GM12878 (cell line): ENCODE results near the gene MCM3AP. TPM values are rescaled to one million over a fixed set of nuclear protein-coding genes. Genes with fewer than 3 reads are reported as not detected.

Experiments used
- CBX5 ChIP-seq: sonication (generic); IDR thresholded peaks from 2 replicates; pipeline ENCODE4 v1.6.1; 2016; ENCODE audit warnings: low read depth, moderate library complexity, mild to moderate bottlenecking, inconsistent platforms
- CEBPB ChIP-seq, 2 experiments: fragments of 150-350 bp in 1 of 2; IDR thresholded peaks; 2 replicates each; pipeline ENCODE4 v1.6.1; 2012 to 2014; ENCODE audit warnings: low read depth in 2 of 2, low read length in 2 of 2, borderline replicate concordance in 1 of 2, inconsistent platforms in 1 of 2
- FOXM1 ChIP-seq: IDR thresholded peaks from 2 replicates; pipeline ENCODE4 v1.6.1; 2012; ENCODE audit warnings: low read depth, mild to moderate bottlenecking, inconsistent platforms, low read length, moderate library complexity
- GATAD2B ChIP-seq: fragments of 450-650 bp; conservative IDR thresholded peaks from 2 replicates; pipeline ENCODE4 v1.6.1; 2017; ENCODE audit warnings: low read depth, mild to moderate bottlenecking, moderate library complexity
- HSF1 ChIP-seq: fragments of 150-350 bp; IDR thresholded peaks from 2 replicates; pipeline ENCODE4 v1.6.1; 2014; ENCODE audit warnings: mild to moderate bottlenecking, low read depth, low read length
- MLLT1 ChIP-seq: fragments of 450-650 bp; IDR thresholded peaks from 2 replicates; pipeline ENCODE4 v1.6.1; 2016; ENCODE audit warnings: mild to moderate bottlenecking
- NBN ChIP-seq: fragments of 450-650 bp; IDR thresholded peaks from 2 replicates; pipeline ENCODE4 v1.6.1; 2016
- PKNOX1 ChIP-seq: fragments of 450-650 bp; IDR thresholded peaks from 2 replicates; pipeline ENCODE4 v1.6.1; 2016; ENCODE audit warnings: mild to moderate bottlenecking
- PML ChIP-seq: IDR thresholded peaks from 2 replicates; pipeline ENCODE4 v1.6.1; 2012; ENCODE audit warnings: low read length, inconsistent platforms
- POLR2AphosphoS5 ChIP-seq: IDR thresholded peaks from 2 replicates; pipeline ENCODE4 v1.6.1; 2011; ENCODE audit warnings: mild to moderate bottlenecking, low read length, inconsistent platforms
- POU2F2 ChIP-seq: IDR thresholded peaks from 3 replicates; pipeline ENCODE4 v1.6.1; 2011; ENCODE audit warnings: low read depth, mild to moderate bottlenecking, low read length, borderline replicate concordance
- RAD51 ChIP-seq: fragments of 450-650 bp; IDR thresholded peaks from 2 replicates; pipeline ENCODE4 v1.6.1; 2016; ENCODE audit warnings: moderate library complexity, mild to moderate bottlenecking, inconsistent platforms
- RCOR1 ChIP-seq: conservative IDR thresholded peaks from 2 replicates; pipeline ENCODE4 v1.6.1; 2012; ENCODE audit warnings: low read depth, low read length, improper control_type of control experiment
- SPI1 ChIP-seq: IDR thresholded peaks from 2 replicates; pipeline ENCODE4 v1.6.1; 2011; ENCODE audit warnings: low read depth, mild to moderate bottlenecking, low read length, moderate library complexity, borderline replicate concordance; ENCODE audit not compliant: insufficient read depth
- USF1 ChIP-seq: IDR thresholded peaks from 2 replicates; pipeline ENCODE4 v1.6.1; 2011; ENCODE audit warnings: borderline replicate concordance, low read depth, mild to moderate bottlenecking, moderate library complexity, mixed read lengths, low read length; ENCODE audit not compliant: insufficient read depth; ENCODE audit errors: extremely low read length
- polyA plus RNA-seq, 11 experiments: library from polyadenylated mRNA; depleted of rRNA in 4 of 11; unstranded in 6 of 11; stranded (reverse) in 5 of 11; fragments of >200 nt; fragmentation: Nextera tagmentation in 4 of 11; fragmentation: Illumina TruSeq in 1 of 11; extraction: Ambion mirVana in 4 of 11; extraction: Trizol in 1 of 11; gene quantifications; 1 replicate in 1 of 11; 2 replicates in 10 of 11; pipeline versions ENCODE4 v1.2.1 to v1.2.3, GENCODE V29; 2011 to 2016; ENCODE audit warnings: inconsistent platforms in 2 of 11, missing spikeins in 2 of 11, low read depth in 1 of 11
- total RNA-seq, 4 experiments: library from RNA; depleted of rRNA in 3 of 4; stranded (reverse); fragments of >200 nt in 3 of 4; fragmentation: Illumina TruSeq in 1 of 4; extraction: Trizol in 1 of 4; gene quantifications; 2 replicates each; pipeline versions ENCODE4 v1.2.1 to v1.2.3, GENCODE V29; 2013 to 2021
- TF ChIP-seq, protein P1 (sequence below): fragments of 450-650 bp; IDR thresholded peaks from 2 replicates; pipeline ENCODE4 v1.6.1; 2014; ENCODE audit warnings: mild to moderate bottlenecking
- TF ChIP-seq, protein P2 (sequence below): IDR thresholded peaks from 2 replicates; pipeline ENCODE4 v1.6.1; 2012; ENCODE audit warnings: low read length, inconsistent platforms
- TF ChIP-seq, protein P3 (sequence below): fragments of 450-650 bp; formaldehyde crosslinking; IDR thresholded peaks from 2 replicates; pipeline ENCODE4 v1.4.0; 2020; ENCODE audit warnings: mild to moderate bottlenecking, moderate library complexity

The MCM3AP gene
- total and polyA plus RNA-seq, 10 of the 15 experiments (the other 5 are each of a cell fraction or from before 2014, with no cell fraction given), result 6.1 to 95.7 (median 47.0) TPM

DNA sequence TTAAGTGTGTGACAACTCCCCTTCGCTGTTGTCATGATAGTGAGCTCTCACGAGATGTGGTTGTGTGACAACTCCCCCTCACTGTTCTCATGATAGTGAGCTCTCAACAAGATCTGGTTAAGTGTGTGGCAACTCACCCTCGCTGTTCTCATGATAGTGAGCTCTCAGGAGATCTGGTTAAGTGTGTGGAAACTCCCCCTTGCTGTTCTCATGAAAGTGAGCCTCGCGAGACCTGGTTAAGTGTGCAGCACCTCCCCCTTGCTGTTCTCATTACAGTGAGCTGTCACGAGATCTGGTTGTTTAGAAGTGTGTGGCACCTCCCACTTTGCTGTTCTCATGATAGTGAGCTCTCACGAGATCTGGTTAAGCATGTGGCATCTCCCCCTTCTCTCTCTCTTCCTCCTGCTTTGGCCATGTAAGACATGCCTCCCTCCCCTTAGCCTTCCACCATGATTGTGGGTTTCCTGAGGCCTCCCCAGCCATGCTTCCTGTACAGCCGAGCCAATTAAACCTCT is 31.7 kb downstream of the MCM3AP start (continued):
- 0 out of 2 replicates have a peak, but pooled peaks have one; percentile 59 for TF ChIP-seq PML
- TF ChIP-seq USF1, result no peak
- no peak for TF ChIP-seq CBX5
- no peak for TF ChIP-seq FOXM1
- no peak for TF ChIP-seq SPI1
- no peak for TF ChIP-seq HSF1
- TF ChIP-seq, protein P1, sequence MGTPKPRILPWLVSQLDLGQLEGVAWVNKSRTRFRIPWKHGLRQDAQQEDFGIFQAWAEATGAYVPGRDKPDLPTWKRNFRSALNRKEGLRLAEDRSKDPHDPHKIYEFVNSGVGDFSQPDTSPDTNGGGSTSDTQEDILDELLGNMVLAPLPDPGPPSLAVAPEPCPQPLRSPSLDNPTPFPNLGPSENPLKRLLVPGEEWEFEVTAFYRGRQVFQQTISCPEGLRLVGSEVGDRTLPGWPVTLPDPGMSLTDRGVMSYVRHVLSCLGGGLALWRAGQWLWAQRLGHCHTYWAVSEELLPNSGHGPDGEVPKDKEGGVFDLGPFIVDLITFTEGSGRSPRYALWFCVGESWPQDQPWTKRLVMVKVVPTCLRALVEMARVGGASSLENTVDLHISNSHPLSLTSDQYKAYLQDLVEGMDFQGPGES, result no peak
- TF ChIP-seq RAD51, result peak; percentile 74
- peak; percentile 71; the same call in 1 of the 2 replicates for TF ChIP-seq PKNOX1
- TF ChIP-seq NBN, result 0 out of 2 replicates have a peak, but pooled peaks have one; percentile 58
- peak; percentile 65 for TF ChIP-seq POLR2AphosphoS5
- no peak for TF ChIP-seq GATAD2B
- TF ChIP-seq POU2F2, result peak; percentile 23; the same call in 1 of the 3 replicates
- TF ChIP-seq, protein P2, sequence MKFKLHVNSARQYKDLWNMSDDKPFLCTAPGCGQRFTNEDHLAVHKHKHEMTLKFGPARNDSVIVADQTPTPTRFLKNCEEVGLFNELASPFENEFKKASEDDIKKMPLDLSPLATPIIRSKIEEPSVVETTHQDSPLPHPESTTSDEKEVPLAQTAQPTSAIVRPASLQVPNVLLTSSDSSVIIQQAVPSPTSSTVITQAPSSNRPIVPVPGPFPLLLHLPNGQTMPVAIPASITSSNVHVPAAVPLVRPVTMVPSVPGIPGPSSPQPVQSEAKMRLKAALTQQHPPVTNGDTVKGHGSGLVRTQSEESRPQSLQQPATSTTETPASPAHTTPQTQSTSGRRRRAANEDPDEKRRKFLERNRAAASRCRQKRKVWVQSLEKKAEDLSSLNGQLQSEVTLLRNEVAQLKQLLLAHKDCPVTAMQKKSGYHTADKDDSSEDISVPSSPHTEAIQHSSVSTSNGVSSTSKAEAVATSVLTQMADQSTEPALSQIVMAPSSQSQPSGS, result peak; percentile 69
- TF ChIP-seq, protein P3, sequence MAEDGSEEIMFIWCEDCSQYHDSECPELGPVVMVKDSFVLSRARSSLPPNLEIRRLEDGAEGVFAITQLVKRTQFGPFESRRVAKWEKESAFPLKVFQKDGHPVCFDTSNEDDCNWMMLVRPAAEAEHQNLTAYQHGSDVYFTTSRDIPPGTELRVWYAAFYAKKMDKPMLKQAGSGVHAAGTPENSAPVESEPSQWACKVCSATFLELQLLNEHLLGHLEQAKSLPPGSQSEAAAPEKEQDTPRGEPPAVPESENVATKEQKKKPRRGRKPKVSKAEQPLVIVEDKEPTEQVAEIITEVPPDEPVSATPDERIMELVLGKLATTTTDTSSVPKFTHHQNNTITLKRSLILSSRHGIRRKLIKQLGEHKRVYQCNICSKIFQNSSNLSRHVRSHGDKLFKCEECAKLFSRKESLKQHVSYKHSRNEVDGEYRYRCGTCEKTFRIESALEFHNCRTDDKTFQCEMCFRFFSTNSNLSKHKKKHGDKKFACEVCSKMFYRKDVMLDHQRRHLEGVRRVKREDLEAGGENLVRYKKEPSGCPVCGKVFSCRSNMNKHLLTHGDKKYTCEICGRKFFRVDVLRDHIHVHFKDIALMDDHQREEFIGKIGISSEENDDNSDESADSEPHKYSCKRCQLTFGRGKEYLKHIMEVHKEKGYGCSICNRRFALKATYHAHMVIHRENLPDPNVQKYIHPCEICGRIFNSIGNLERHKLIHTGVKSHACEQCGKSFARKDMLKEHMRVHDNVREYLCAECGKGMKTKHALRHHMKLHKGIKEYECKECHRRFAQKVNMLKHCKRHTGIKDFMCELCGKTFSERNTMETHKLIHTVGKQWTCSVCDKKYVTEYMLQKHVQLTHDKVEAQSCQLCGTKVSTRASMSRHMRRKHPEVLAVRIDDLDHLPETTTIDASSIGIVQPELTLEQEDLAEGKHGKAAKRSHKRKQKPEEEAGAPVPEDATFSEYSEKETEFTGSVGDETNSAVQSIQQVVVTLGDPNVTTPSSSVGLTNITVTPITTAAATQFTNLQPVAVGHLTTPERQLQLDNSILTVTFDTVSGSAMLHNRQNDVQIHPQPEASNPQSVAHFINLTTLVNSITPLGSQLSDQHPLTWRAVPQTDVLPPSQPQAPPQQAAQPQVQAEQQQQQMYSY (CRISPR knock-in tag), result no peak
- TF ChIP-seq RCOR1, result no peak
- no peak for TF ChIP-seq CEBPB (IDR thresholded peaks at IDR 0.05; ENCODE audit: borderline replicate concordance in 1 of 2, low read depth in 2 of 2, low read length in 2 of 2)
- peak; percentile 60; the same call in 1 of the 2 replicates for TF ChIP-seq MLLT1
